ENCODE results near the gene TBC1D22A.

DNA sequence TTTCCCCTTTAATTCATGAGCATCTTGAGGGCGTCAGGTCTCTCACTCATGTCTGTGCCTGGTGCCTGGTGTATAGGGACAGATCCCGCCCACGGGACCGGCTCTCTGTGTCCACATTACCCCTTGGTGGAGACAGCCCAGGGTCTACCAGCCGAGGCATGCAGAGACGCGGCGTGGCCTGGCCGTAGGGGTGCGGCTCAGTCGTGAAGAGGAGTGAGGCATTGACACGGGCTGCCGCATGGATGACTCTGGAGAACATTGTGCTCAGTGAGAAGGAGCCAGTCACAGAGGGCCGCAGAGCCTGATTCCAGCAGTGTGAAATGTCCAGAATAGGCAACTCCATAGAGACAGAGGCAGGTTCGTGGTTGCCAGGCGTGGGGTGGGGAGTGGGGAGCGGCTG lies 209.8 kb downstream of the TBC1D22A start:
- TF ChIP-seq, protein P1, sequence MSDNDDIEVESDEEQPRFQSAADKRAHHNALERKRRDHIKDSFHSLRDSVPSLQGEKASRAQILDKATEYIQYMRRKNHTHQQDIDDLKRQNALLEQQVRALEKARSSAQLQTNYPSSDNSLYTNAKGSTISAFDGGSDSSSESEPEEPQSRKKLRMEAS (IDR thresholded peaks at IDR 0.05; ENCODE audit: low read depth, low read length), result no peak
- TF ChIP-seq ASH2L (IDR thresholded peaks at IDR 0.05; ENCODE audit: borderline replicate concordance, low read depth) (no peak), BMI1 (IDR thresholded peaks at IDR 0.05; ENCODE audit: borderline replicate concordance) (no peak), SPI1 (IDR thresholded peaks at IDR 0.05; ENCODE audit: borderline replicate concordance, insufficient read depth, low read depth, low read length) (no peak), HDAC6 (IDR thresholded peaks at IDR 0.05; ENCODE audit: unreplicated experiment) (no peak), HDGF (IDR thresholded peaks at IDR 0.05) (no peak), POLR2A (IDR thresholded peaks at IDR 0.05; ENCODE audit: low read depth, low read length) (no peak)
- TF ChIP-seq, protein P2, sequence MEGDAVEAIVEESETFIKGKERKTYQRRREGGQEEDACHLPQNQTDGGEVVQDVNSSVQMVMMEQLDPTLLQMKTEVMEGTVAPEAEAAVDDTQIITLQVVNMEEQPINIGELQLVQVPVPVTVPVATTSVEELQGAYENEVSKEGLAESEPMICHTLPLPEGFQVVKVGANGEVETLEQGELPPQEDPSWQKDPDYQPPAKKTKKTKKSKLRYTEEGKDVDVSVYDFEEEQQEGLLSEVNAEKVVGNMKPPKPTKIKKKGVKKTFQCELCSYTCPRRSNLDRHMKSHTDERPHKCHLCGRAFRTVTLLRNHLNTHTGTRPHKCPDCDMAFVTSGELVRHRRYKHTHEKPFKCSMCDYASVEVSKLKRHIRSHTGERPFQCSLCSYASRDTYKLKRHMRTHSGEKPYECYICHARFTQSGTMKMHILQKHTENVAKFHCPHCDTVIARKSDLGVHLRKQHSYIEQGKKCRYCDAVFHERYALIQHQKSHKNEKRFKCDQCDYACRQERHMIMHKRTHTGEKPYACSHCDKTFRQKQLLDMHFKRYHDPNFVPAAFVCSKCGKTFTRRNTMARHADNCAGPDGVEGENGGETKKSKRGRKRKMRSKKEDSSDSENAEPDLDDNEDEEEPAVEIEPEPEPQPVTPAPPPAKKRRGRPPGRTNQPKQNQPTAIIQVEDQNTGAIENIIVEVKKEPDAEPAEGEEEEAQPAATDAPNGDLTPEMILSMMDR (IDR thresholded peaks at IDR 0.05 in 2 of 3, conservative IDR thresholded peaks at IDR 0.05 in 1 of 3; ENCODE audit: control insufficient read depth in 2 of 3, extremely low read depth in 1 of 3, insufficient read depth in 1 of 3, low read depth in 3 of 3, low read length in 3 of 3), result no peak

All from GM12878 (cell line).